Measurements from ENCODE around the gene CFAP57.
A peak's percentile ranks its signal among the peaks of the same experiment; 100 is the strongest.

The CFAP57 gene

GRCh38 chr1:43235451-43236121 is 63.5 kb downstream of the CFAP57 start:
- H3K27ac ChIP-seq = peak overlapping the region; percentile 54
- TF ChIP-seq ZFX (IDR thresholded peaks at IDR 0.05) (no peak), CTCF (conservative IDR thresholded peaks at IDR 0.05) (no peak; the same call in 1 of the 2 replicates)

- TF ChIP-seq CTCF (conservative IDR thresholded peaks at IDR 0.05) = no peak
- no peak for TF ChIP-seq ZFX (IDR thresholded peaks at IDR 0.05)
- no peak overlapping the region for H3K27ac ChIP-seq
These were observed 65.0 kb downstream of the CFAP57 start for GRCh38 chr1:43237121-43237520.

DNA sequence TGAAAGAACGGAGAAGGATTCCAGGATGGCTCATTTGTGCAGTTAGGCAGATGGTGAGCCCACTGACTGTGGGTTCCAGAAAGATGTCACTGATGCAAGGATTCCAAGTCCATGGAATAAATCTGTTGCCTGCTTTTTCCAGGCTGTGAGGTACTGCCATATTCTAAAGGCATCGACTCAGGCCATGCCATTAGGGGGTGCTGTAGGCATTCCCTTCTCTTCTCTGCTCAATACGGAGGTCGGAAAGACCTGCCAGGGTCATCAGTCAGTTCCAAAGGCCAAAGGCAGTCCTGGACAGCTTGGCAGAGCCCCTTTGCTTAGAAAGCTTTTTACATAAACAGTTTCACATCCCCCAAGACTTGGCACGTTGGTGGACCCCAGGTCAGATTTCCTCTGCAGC is 66.0 kb downstream of the CFAP57 start:
- H3K27ac ChIP-seq = no peak overlapping the region
- TF ChIP-seq ZFX (IDR thresholded peaks at IDR 0.05) = no peak
- TF ChIP-seq CTCF (conservative IDR thresholded peaks at IDR 0.05) = peak; percentile 72

DNA sequence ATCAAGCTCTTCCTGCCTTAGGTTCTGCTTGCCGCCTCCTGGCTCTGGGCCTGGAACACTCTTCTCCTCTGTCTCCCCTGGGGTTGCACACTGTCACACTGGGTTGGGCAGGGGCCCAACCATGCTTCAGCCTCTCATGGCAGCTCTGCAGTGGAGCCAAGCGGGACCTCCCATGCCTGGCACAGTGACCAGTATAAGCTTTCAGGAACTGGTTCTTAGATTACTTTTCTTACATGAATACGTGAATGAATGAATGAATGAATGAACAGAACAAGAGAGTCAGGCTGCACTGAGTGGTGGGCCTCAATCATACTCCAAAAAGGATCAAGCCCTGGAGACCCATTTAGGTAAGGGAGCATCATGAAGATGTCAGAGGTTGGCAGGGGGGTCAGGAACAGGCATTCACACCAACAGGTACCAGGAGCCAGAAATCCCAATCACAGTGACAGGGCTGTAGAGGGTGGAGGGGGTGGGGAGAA is 66.9 kb downstream of the CFAP57 start:
- no peak for TF ChIP-seq ZFX (IDR thresholded peaks at IDR 0.05)
- no peak overlapping the region for H3K27ac ChIP-seq

DNA sequence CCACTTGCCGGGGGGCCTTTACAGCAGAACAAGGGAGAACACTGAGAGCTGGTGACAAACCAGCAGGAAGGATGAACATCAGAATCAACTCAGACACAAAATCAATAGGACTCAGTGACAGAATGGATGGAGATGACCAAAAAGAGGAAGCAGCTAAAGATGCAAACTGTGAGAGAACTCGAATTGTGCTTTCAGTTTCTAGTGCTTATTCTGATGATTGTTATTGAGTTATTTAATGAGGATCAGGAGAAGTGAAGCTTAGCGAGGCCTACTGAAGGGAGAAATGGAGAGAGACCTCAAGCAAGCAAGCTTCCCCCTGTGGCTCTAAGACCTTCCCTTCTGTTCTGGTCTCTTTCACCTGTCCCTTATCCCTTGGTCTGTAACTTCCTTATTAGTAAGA is 67.4 kb downstream of the CFAP57 start:
- no peak overlapping the region for H3K27ac ChIP-seq
- TF ChIP-seq ZFX (IDR thresholded peaks at IDR 0.05) = no peak
- TF ChIP-seq CTCF (conservative IDR thresholded peaks at IDR 0.05) = no peak

GRCh38 chr1:43241413-43241836 is 69.3 kb downstream of the CFAP57 start:
- peak overlapping the region; percentile 9; the same call in 1 of the 2 replicates for H3K27ac ChIP-seq

GRCh38 chr1:43243299-43243698 is 71.2 kb downstream of the CFAP57 start:
- TF ChIP-seq ZFX (IDR thresholded peaks at IDR 0.05) (no peak), CTCF (conservative IDR thresholded peaks at IDR 0.05) (no peak)
- H3K27ac ChIP-seq = no peak overlapping the region

More at GRCh38 chr1:43241413-43241836, 69.3 kb downstream of the CFAP57 start:
- TF ChIP-seq CTCF (conservative IDR thresholded peaks at IDR 0.05) (no peak), ZFX (IDR thresholded peaks at IDR 0.05) (no peak)

Data from C4-2B (cell line).